AG09309 (cell line): ENCODE data around the gene TSPOAP1.

Source experiments
- DNase-seq: peaks from one replicate; pipeline ENCODE4 v3.0.0-alpha.2; 2010; ENCODE audit warnings: low read depth
- H3K4me3 ChIP-seq: 2 replicates; pipeline ENCODE4 v1.5.1; 2011; ENCODE audit warnings: mild to moderate bottlenecking, low read depth, low read length, moderate library complexity; ENCODE audit not compliant: control insufficient read depth
- TF ChIP-seq, protein P1 (sequence below): IDR thresholded peaks from 2 replicates; pipeline ENCODE4 v1.5.1; 2011; ENCODE audit warnings: mild to moderate bottlenecking, low read depth, low read length, inconsistent platforms; ENCODE audit not compliant: insufficient read depth, control insufficient read depth; ENCODE audit errors: missing control alignments

TSPOAP1 gene

DNA sequence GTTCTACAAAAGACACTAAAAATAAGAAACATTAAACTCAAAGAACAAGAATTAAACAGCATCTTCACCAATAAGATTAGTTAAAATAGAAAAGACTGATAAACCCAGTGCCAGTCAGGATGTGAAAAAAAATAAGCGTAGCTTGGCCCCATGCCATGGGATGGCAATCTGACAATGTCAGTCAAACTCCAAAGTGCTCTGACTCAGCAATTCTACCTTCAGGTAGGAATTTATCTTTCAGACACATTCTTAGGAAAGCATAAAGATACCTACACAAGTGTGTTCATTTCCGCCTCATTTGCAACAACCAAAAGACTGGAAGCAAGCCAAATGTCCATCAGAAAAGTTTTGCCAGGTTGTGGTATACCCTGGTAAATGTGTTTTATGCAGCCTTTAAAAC, 38.7 kb downstream of the TSPOAP1 start:
- H3K4me3 ChIP-seq = no peak overlapping the region
- DNase-seq = no peak
- TF ChIP-seq, protein P1, sequence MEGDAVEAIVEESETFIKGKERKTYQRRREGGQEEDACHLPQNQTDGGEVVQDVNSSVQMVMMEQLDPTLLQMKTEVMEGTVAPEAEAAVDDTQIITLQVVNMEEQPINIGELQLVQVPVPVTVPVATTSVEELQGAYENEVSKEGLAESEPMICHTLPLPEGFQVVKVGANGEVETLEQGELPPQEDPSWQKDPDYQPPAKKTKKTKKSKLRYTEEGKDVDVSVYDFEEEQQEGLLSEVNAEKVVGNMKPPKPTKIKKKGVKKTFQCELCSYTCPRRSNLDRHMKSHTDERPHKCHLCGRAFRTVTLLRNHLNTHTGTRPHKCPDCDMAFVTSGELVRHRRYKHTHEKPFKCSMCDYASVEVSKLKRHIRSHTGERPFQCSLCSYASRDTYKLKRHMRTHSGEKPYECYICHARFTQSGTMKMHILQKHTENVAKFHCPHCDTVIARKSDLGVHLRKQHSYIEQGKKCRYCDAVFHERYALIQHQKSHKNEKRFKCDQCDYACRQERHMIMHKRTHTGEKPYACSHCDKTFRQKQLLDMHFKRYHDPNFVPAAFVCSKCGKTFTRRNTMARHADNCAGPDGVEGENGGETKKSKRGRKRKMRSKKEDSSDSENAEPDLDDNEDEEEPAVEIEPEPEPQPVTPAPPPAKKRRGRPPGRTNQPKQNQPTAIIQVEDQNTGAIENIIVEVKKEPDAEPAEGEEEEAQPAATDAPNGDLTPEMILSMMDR = no peak

DNA sequence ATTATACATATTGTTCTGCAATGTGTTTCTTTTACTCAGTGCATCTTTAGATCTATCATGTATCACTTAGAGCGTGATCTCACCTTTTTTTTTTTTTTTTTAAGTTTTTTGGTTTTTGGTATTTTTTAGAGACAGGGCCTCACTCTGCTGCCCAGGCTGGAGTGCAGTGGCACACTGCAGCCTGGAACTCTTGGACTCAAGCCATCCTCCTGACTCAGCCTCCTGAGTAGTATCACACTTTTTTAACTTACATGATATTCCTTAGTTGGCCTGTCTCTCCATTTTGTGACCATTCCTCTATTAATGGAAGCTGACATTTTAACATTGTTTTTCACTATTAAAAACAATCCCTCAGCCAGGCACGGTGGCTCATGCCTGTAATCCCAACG, 43.2 kb downstream of the TSPOAP1 start:
- TF ChIP-seq, protein P1 = no peak
- no peak overlapping the region for H3K4me3 ChIP-seq
- DNase-seq = no peak

DNA sequence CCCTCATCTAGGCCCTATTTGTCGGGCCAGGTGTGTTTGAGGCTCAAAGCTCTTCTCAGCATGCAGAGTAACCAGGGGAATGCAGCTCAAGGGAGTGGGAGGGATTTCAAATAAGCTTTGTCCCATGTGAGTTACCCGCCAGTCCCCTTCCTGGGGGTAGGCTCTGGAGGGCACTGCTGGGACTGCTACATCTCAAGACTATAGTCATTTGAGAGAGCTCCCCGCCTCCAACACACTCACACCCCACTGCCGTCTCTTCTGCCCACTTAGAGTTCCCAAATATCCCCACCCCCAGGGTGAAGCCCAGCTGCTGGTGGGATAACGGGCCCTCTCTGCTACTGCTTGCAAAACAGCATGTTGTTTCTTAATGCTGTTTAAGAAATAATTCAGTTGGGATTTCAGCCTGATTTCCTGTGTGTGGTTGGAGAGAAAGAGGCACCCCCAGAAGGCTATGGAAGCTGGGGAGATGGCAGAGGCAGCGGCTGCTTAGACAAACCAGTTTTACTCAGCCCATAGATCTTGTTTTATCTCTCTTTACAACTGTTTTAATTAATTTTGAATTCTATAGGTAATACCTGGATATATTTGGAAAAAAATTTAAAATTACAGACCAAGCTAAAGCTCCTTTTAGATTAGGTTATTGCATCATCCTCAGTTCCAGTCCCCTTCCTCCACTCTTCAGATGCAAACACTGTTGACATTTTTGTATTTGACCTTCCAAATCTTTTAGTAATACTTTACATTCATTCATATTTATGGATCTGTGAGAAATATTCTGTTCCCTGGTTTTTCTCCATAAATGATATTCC, 43.8 kb downstream of the TSPOAP1 start:
- TF ChIP-seq, protein P1 = no peak
- H3K4me3 ChIP-seq = no peak overlapping the region
- no peak for DNase-seq

DNA sequence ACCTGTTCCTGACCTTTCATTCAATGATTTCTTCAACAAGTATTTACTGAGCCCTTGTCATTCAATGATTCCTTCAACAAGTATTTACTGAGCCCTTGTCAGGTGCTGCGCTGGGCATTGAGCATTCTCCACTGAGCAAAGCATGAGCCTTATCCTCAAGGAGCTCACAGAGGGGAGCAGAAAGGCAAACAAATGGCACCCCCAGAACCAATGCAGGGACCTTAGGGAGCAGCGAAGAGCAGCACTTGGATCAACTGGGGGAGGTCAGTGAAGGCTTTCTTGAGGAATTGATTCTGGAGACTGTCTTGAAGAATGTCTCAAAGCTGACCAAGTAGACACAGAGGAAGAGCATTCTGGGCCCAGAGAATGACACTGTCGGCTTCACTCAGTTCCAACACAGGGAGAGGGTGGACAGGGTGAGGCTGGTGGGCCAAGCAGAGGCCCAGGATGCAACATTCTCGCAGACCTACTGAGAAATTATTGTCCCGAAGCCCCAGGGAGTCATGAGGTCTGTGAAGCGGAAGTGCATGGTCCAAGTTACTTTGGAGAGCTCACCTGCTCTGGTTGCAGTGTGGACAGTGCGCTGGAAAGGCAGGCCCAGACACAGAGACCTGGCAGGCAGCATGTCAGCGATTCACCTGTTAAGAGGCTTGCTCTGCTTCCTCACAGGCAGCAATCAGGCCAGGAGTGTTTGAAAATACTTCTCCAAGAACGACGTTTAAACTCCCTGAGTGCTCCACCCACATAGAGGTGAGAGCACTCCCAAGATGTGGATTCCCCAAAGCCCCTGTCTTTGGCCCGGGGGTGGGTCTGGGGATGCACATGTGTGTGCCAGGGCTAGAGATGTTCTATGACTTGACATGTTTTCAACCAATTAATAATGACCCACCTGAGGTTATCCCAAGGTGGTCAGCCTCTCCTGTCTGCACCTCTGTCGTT, 44.7 kb downstream of the TSPOAP1 start:
- H3K4me3 ChIP-seq = no peak overlapping the region
- no peak for DNase-seq

DNA sequence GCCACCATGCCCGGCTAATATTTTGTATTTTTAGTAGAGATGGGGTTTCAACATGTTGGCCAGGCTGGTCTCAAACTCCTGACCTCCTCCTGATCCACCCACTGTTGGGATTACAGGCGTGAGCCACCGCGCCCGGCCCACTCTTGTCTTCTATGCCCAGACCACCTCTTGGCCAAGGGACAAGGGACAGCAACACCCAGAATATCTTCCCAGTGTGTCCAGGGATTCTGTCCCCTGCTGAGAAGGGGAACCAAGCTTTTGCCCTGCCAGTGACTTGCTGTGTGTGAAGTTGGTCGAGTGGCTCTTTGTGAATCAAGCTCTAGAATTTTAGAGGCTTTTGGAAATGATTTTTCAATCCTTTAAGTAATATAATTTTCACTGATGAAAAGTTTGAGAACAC, 46.2 kb downstream of the TSPOAP1 start:
- no peak overlapping the region for H3K4me3 ChIP-seq
- TF ChIP-seq, protein P1 = no peak
- no peak for DNase-seq

More for the DNA sequence above, 44.7 kb downstream of the TSPOAP1 start:
- TF ChIP-seq, protein P1 = no peak

DNA sequence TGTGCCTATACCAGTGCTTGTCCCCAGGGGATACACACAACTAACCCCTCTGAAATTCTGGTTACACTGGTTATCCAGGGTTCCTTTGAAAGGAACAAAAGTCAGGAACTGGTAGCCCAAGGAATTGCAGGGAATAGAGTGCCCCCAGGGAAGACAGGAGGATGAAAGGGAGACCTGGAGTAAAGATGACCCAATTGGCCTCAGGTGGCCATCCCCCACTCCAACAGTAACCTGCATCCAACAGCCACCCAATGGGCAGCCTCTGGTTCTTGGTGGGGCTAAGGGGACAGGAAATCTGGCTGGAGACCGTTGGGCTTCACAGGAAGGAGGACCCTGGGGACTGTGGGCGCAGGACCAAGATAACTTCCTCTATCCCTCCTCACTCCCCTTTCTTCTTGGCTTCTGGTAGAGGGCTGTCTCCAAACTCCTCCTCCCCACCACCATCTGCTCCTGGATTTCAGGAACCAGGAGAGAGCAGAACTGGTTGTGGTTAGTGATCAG, 47.0 kb downstream of the TSPOAP1 start:
- H3K4me3 ChIP-seq = no peak overlapping the region
- TF ChIP-seq, protein P1 = no peak
- no peak for DNase-seq
